ENCODE results near the gene DNPH1.

Gene DNPH1

GRCh38 chr6:43211955-43212354, 17.3 kb downstream of the DNPH1 start:
- no peak for DNase-seq

- DNase-seq: no peak
Observed at GRCh38 chr6:43207286-43207685, 22.0 kb downstream of the DNPH1 start.

- DNase-seq: no peak
Observed at GRCh38 chr6:43205849-43206248, 23.4 kb downstream of the DNPH1 start.

- no peak for DNase-seq
Observed at GRCh38 chr6:43204271-43205105, 24.8 kb downstream of the DNPH1 start.

GRCh38 chr6:43203718-43204095, 25.6 kb downstream of the DNPH1 start:
- DNase-seq: no peak

GRCh38 chr6:43203029-43203717, 26.1 kb downstream of the DNPH1 start:
- no peak for DNase-seq

GRCh38 chr6:43202451-43202850, 26.8 kb downstream of the DNPH1 start:
- no peak for DNase-seq

- DNase-seq: no peak
Observed at GRCh38 chr6:43200541-43200940, 28.7 kb downstream of the DNPH1 start.

- no peak for DNase-seq
Observed at GRCh38 chr6:43199912-43200311, 29.4 kb downstream of the DNPH1 start.

GRCh38 chr6:43196337-43196736, 32.9 kb downstream of the DNPH1 start:
- no peak for DNase-seq

- no peak for DNase-seq
Observed at GRCh38 chr6:43193929-43194328, 35.4 kb downstream of the DNPH1 start.

GRCh38 chr6:43192911-43193310, 36.4 kb downstream of the DNPH1 start:
- no peak for DNase-seq

GRCh38 chr6:43189776-43190304, 39.4 kb downstream of the DNPH1 start:
- DNase-seq: no peak

- DNase-seq: no peak
Observed at GRCh38 chr6:43188426-43188825, 40.9 kb downstream of the DNPH1 start.

GRCh38 chr6:43187821-43188220, 41.5 kb downstream of the DNPH1 start:
- DNase-seq: no peak

GRCh38 chr6:43186706-43187105, 42.6 kb downstream of the DNPH1 start:
- DNase-seq: no peak

- DNase-seq: no peak
Observed at GRCh38 chr6:43186019-43186418, 43.3 kb downstream of the DNPH1 start.

GRCh38 chr6:43185391-43185985, 43.8 kb downstream of the DNPH1 start:
- DNase-seq: no peak

GRCh38 chr6:43184268-43184985, 44.9 kb downstream of the DNPH1 start:
- no peak for DNase-seq

GRCh38 chr6:43183441-43183840, 45.8 kb downstream of the DNPH1 start:
- no peak for DNase-seq

GRCh38 chr6:43181942-43182860, 47.1 kb downstream of the DNPH1 start, which contains the start of gene CUL9:
Gene CUL9, plus strand, starts transcription at chr6:43182196. Its CDS starts 2,115 bp downstream, at chr6:43184311.
- no peak for DNase-seq

- no peak for DNase-seq
Observed at GRCh38 chr6:43181621-43181941, 47.7 kb downstream of the DNPH1 start.

Data from NCI-H187 treated with DMSO at 0.1 percent for 48 hours (cell line).